ENCODE results near the gene EHMT1.

DNA sequence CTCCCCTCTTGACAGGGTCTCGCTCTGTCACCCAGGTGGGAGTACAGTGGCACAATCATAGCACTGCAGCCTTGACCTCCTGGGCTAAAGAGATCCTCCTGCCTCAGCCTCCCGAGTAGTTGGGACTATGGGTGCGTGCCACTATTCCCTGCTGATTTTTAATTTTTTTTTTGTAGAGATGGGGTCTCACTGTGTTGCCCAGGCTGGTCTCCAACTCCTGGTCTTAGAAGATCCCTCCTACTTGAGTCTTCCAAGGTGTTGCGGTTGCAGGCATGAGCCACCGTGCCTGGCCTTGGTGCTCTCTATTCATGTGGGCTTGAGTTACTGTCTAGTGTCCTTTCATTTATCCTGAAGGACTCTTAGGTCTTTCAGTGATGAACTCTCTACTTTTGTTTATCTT is 24.1 kb downstream of the EHMT1 start:
- TF ChIP-seq CTCF (IDR thresholded peaks at IDR 0.05) (no peak), POLR2A (IDR thresholded peaks at IDR 0.05) (no peak)

Measured in right lobe of liver (tissue), 4 donors.